DND-41 (cell line): Measurements from ENCODE around the gene CLBA1.

Experiments used
- ATAC-seq: fragments of 200-7000 bp; cut with Tn5 transposase; 3 replicates; pipeline ENCODE4 v1.9.1; 2021; ENCODE audit warnings: low read depth; ENCODE audit not compliant: insufficient read depth
- DNase-seq: peaks from one replicate; pipeline ENCODE4 v3.0.0-alpha.2; 2020
- H2AFZ ChIP-seq: 2 replicates; pipeline ENCODE4 v1.6.0; 2012; ENCODE audit warnings: low read depth, low read length
- H3K27ac ChIP-seq: 2 replicates; pipeline ENCODE4 v1.5.1; 2012; ENCODE audit warnings: low read length, inconsistent platforms
- H3K27me3 ChIP-seq: fragments of 200-600 bp; sonication (generic); 2 replicates; pipeline ENCODE4 v1.6.0; 2012; ENCODE audit warnings: low read length, mild to moderate bottlenecking, inconsistent platforms; ENCODE audit not compliant: insufficient read depth, poor library complexity
- H3K36me3 ChIP-seq: 2 replicates; pipeline ENCODE4 v1.5.1; 2012; ENCODE audit warnings: low read length, inconsistent platforms; ENCODE audit not compliant: insufficient read depth
- H3K4me1 ChIP-seq: 2 replicates; pipeline ENCODE4 v1.5.1; 2012; ENCODE audit warnings: mild to moderate bottlenecking, low read length; ENCODE audit not compliant: insufficient read depth
- H3K4me2 ChIP-seq: 2 replicates; pipeline ENCODE4 v1.6.0; 2012; ENCODE audit warnings: mild to moderate bottlenecking, moderate library complexity, low read length, inconsistent platforms; ENCODE audit not compliant: insufficient read depth
- H3K4me3 ChIP-seq, 2 experiments: fragments of 200-600 bp in 1 of 2; shearing (Covaris generic) in 1 of 2; 2 replicates each; pipeline ENCODE4 v1.5.1; 2012 to 2016; ENCODE audit warnings: inconsistent platforms in 2 of 2, low read length in 2 of 2, mild to moderate bottlenecking in 2 of 2, low read depth in 1 of 2, moderate library complexity in 1 of 2
- H3K79me2 ChIP-seq: 2 replicates; pipeline ENCODE4 v1.6.0; 2012; ENCODE audit warnings: low read length, inconsistent platforms; ENCODE audit not compliant: insufficient read depth
- H3K9ac ChIP-seq: 2 replicates; pipeline ENCODE4 v1.6.0; 2012; ENCODE audit warnings: low read depth, mild to moderate bottlenecking, inconsistent platforms, low read length, moderate library complexity
- H3K9me3 ChIP-seq: 2 replicates; pipeline ENCODE4 v1.5.1; 2012; ENCODE audit warnings: low read length, moderate library complexity, mild to moderate bottlenecking, inconsistent platforms; ENCODE audit not compliant: insufficient read depth, severe bottlenecking
- H4K20me1 ChIP-seq: 2 replicates; pipeline ENCODE4 v1.6.0; 2012; ENCODE audit warnings: low read length; ENCODE audit not compliant: insufficient read depth
- EZH2 ChIP-seq: IDR thresholded peaks from 3 replicates; pipeline ENCODE4 v1.6.1; 2012; ENCODE audit warnings: borderline replicate concordance, low read depth, mild to moderate bottlenecking, moderate library complexity, low read length, inconsistent platforms; ENCODE audit not compliant: severe bottlenecking
- TF ChIP-seq, protein P1 (sequence below): IDR thresholded peaks from 2 replicates; pipeline ENCODE4 v1.5.1; 2012; ENCODE audit warnings: borderline replicate concordance, low read length, moderate library complexity, mild to moderate bottlenecking; ENCODE audit not compliant: poor library complexity, severe bottlenecking; ENCODE audit errors: extremely low read depth

Gene CLBA1

DNA sequence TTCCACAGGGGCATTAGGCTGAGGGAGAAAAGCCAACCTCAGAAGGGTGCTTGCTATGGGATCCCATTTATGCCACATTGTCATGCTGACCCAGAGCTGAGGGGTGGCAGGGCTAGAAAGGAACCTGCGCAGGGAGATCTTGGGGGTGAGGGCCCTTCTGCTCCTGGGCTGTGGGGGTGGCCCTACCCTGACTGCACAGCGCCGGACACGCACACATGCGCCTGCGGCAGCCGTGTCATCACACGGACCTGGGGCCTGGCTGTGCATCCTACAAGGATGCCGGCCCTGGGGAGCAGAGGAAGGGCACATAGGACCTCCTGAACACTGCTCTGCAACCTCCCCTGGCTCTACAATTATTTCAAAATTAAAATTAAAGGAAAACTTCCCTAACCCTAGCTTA lies 28.4 kb downstream of the CLBA1 start:
- ATAC-seq (no peak), DNase-seq (no peak)
- peak overlapping the region; percentile 13; the same call in 1 of the 2 replicates for H3K4me2 ChIP-seq
- H3K36me3 ChIP-seq: peaks cover 91% of the 10 kb centered on the region
- no peaks in the 10 kb centered on the region for H3K9me3 ChIP-seq
- peaks cover 100% of the 10 kb centered on the region for H4K20me1 ChIP-seq
- H2AFZ ChIP-seq: no peak overlapping the region
- no peaks in the 10 kb centered on the region for H3K27me3 ChIP-seq
- TF ChIP-seq EZH2: no peak
- TF ChIP-seq, protein P1, sequence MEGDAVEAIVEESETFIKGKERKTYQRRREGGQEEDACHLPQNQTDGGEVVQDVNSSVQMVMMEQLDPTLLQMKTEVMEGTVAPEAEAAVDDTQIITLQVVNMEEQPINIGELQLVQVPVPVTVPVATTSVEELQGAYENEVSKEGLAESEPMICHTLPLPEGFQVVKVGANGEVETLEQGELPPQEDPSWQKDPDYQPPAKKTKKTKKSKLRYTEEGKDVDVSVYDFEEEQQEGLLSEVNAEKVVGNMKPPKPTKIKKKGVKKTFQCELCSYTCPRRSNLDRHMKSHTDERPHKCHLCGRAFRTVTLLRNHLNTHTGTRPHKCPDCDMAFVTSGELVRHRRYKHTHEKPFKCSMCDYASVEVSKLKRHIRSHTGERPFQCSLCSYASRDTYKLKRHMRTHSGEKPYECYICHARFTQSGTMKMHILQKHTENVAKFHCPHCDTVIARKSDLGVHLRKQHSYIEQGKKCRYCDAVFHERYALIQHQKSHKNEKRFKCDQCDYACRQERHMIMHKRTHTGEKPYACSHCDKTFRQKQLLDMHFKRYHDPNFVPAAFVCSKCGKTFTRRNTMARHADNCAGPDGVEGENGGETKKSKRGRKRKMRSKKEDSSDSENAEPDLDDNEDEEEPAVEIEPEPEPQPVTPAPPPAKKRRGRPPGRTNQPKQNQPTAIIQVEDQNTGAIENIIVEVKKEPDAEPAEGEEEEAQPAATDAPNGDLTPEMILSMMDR: no peak
- H3K9ac ChIP-seq: no peak overlapping the region
- peaks cover 34% of the 10 kb centered on the region for H3K4me1 ChIP-seq
- H3K4me3 ChIP-seq: no peak overlapping the region
- peaks cover 100% of the 10 kb centered on the region for H3K79me2 ChIP-seq
- H3K27ac ChIP-seq: no peak overlapping the region

DNA sequence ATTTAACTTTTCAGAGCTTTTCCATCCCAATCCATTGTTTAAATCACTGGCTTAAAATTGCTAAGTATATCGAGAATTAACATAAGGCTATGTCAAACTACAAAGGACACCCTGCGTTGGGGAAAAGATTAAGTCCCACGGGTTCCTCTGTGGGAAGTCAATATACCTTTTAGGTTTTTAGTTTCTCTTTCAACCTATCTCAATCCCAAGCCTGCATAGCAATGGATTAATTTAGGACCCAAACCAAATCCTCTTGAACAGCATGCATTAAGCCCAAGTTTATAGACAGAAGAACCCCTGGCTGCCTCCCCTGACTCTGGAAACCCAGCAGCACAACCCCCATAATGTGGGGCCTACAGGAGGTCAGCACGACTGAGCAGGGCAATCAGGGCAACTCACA lies 29.0 kb downstream of the CLBA1 start:
- Histone ChIP-seq H3K27ac (no peak overlapping the region), H3K4me1 (peaks cover 40% of the 10 kb centered on the region), H3K79me2 (peaks cover 100% of the 10 kb centered on the region), H3K27me3 (no peaks in the 10 kb centered on the region), H2AFZ (no peak overlapping the region), H3K4me2 (0 out of 2 replicates have a peak overlapping the region, but pooled peaks have one; percentile 13), H3K9ac (no peak overlapping the region), H3K36me3 (peaks cover 91% of the 10 kb centered on the region), H4K20me1 (peaks cover 100% of the 10 kb centered on the region), H3K9me3 (no peaks in the 10 kb centered on the region), H3K4me3 (no peak overlapping the region)
- TF ChIP-seq, protein P1: no peak
- no peak for TF ChIP-seq EZH2
- ATAC-seq (no peak), DNase-seq (no peak)

GRCh38 chr14:105015242-105015641 lies 29.7 kb downstream of the CLBA1 start:
- Histone ChIP-seq H3K9me3 (no peaks in the 10 kb centered on the region), H3K9ac (no peak overlapping the region), H3K27ac (no peak overlapping the region), H3K4me3 (no peak overlapping the region), H3K79me2 (peaks cover 100% of the 10 kb centered on the region), H2AFZ (no peak overlapping the region), H4K20me1 (peaks cover 100% of the 10 kb centered on the region), H3K4me1 (peaks cover 43% of the 10 kb centered on the region), H3K4me2 (peak overlapping the region; percentile 3; the same call in 1 of the 2 replicates), H3K27me3 (no peaks in the 10 kb centered on the region), H3K36me3 (peaks cover 91% of the 10 kb centered on the region)
- TF ChIP-seq, protein P1: no peak
- no peak for TF ChIP-seq EZH2
- DNase-seq (no peak), ATAC-seq (no peak)
